CD4-positive, alpha-beta T cell treated with Interleukin-10 for 1 hour (primary cell): Measurements from ENCODE around the gene S100A7A.

ENCODE experiments used
- DNase-seq: peaks from one replicate; pipeline ENCODE4 v3.0.0-alpha.2; 2020

Gene S100A7A

DNA sequence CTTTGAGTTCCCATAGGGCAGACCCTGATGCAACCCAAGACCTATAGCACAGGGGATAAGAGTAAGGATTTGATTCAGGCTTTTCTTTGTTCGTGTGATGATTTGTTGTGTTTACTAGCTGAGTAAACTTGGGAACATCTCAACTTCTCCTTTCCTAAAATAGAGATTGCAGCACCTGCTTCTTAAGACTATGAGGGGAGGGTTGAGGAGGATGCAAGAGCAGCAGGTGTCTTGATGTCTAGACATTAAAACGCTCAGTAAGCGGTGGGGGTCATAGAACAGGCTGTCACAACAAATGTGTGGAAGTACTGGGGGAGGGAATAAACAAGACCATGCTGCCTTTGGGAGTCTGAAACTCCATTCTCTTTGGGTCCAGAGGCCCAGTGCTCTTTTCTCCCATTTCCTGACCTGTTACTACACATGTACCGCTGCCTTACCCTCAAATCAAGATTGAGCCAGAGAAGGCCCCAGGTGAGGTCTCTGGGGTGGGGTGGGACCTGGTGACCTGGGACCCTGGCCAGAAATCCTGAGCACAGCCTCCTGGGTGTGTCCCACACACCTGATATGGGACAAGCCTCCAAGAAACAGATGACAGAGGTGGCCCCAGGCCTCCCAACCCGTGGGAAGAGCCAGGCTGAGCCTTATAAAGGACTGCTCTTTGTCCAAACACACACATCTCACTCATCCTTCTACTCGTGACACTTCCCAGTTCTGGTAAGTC lies at the start of gene S100A7A:
Gene S100A7A (plus strand): TSS at position 671 of the 721 bp plus-strand sequence. CDS start 1,563 bp downstream, outside the sequence.
- no peak for DNase-seq

DNA sequence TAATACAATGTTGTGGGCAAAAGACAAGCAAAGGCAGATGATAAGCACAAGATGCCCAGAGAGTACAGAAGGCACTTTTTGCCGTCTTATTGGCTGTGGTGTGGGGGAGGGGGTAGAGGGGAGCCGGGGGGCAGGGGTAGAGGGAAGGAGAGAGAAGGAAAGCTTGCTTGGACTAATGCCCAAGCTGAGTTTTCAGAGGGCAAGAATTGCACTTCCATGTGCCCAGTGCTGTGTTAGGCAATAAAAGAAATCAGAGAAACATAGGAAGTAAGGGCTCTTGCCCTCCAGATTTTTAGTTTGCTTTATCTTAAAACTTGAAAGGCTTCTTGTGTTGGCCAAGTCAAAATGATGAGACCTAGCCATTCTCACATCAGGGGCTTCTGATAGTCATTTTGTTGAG lies 49.2 kb upstream of the S100A7A start:
- no peak for DNase-seq

DNA sequence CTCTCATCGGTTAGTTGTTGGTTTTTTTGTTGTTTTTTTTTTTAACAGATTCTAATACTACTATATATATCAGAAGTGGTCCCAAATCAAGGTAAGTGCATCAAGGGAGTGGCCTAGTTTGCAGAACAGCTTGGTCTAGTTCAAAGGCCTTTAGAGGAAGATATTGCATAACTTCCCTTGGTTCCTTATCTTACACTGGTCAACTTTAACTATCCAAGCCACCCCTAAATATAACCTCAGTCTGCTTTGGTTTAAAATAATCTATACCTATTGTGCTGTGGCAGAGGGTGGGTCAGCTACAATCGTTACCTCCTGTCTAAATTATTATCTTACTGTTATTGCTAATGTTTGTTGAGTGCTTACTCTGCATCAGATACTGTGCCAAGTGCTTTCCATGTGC lies 47.8 kb upstream of the S100A7A start:
- no peak for DNase-seq

DNA sequence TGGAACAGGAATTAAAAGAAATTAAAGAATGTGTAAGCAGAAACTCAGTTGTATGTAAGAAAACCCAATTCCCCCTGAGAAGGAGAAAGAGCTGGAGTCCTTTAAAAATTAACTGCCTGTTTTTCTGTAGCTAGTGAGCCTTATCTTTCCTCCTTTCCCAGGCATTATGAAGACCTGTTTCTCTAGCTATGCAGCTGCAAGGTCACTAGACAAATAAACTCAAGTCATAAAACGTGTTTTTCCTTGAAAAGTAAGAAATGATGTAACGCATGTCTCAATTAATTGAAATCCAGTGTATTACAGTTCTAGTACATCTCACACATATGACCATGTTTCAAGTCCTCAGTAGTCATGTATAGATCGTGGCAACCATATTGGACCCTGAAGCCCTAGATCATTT lies 46.2 kb upstream of the S100A7A start:
- no peak for DNase-seq

DNA sequence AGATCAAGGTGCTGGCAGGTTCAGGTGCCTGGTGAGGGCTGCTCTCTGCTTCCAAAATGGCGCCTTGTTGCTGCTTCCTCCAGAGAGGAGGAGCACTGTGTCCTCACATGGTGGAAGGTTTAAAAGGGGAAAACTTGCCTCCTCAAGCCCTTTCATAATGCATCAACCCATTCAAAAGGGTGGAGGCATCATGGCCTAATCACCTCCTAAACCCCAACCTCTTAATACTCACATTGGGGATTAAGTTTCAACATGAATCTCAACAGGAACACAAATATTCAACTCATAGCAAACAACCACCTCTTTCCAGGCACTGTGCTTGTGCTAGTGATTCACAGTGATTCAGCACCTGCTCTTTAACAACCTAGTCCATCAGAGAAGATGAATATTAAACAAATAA lies 45.1 kb upstream of the S100A7A start:
- no peak for DNase-seq

DNA sequence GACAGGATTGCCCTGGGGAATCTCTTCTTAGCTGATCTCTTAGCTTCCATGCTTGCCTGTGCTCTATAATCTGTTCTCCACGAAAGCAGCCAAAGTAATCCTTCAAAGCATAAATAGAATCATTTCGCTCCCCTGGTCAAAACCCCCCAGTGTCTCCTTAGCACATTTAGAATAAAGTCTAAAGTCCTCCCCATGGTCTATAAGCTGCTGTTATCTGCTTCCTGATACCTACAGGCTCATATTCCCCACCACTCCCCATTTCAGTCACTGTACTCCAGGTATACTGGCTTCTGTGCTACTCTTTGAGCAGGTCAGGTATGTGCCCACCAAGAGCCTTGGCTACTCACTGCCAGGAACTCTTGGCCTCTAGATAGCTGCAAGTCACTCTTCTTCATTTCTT lies 43.7 kb upstream of the S100A7A start:
- DNase-seq: no peak

DNA sequence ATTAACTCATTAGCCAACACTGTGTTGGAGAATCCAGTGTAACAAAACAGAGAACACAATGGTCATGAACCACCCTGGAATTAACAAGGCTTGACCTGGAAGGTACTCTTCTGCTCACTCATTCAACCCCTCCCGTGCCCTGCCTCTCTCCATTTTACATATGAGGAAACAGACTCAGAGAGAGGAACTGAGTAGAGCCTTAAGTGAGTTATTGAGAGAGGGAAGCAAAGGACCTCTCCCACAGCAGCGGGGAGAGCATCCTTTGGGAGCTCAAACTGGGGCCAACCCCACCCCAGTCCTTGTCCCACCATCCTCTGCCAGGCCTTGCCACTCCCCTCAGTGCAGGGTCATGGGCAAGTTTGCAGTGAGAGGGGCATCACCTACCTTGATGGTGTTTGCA lies 42.2 kb upstream of the S100A7A start:
- DNase-seq: no peak

DNA sequence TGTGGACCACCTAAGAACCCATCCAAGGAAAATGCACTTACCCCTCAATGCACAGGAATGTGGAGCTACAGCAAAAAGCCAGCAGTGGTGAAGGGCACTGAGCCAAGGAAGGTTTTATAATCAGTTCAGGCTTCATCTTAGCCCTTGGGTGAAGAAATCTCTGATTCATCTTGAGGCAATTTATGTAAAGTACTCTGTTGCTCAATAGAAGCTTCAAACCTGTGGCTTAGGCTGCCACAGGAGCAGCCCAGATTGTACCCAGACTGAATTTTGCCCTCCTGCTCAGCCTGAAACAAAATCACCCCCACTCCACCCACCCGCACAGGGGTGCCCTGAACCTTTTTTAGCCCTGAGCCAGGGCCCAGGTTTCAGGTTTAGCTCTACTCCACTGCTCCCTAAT lies 40.8 kb upstream of the S100A7A start, which contains the start of gene S100A12:
Gene S100A12 (minus strand): TSS at position 111 of the 400 bp plus-strand sequence. CDS start 1,029 bp downstream, outside the sequence.
- DNase-seq: no peak

DNA sequence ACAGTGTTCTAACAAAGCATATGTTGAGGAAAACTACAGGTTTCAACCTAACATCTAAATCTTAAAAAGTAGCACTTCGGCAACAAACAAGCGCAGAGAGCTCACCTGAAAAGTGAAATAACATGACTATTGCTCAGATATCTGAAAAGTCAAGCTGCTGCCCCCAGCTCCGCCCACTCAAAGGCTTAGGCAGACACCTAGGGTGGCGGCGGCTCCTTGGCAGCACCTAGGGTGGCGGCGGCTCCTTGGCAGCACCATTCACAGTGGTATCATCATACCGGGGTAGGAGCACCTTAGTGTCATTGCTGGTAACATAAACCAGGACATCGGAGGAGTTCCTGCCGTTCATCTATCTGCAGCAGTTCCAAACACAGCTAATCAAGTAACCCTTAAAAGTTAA lies 36.7 kb upstream of the S100A7A start:
- no peak for DNase-seq

DNA sequence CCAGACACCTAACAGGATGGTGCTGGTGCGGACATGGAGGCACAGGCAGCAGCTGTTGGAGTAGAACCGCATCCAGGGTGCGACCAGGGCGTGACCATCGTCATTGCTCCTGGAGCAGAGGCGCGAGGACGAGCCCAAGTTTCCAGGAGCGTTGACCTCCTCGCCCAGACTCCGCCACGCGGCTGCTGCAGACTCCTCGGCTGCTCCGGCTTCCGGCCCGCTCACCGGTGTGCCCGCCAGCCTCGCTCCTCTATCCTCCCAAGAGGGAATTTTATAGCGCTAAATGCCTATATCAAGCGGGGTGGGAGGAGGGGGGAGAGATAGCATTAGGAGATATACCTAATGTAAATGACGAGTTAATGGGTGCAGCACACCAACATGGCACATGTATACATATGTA lies 35.6 kb upstream of the S100A7A start:
- DNase-seq: no peak

DNA sequence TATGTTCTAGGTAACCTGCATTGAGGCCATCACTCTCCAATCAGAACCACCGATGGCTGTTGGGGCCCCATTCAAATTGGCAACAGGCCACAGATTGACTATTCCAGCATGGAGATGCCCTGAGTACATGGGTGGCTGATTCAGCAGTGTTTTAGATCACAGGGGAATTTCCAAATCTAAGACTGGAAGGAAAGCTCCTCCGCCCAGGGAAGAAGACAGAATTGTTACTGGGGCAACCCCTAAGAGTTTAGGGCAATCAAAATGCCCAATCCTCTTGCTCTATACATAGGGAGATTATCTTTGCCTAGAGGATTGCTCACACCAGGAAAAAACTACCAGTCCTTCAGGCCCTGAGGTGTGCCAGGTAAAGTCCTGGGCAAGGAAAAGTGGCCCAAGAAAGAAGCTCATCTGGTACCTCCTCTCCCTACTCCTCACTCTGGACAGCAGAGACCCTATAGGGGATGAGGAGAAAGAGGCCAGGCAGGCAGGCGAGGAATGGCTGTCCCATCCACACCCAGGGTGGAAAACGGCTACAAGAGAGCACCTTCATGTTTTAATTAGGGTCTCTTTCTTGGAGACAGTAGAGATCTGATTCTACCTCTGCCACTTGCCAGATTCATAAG lies 31.3 kb upstream of the S100A7A start:
- no peak for DNase-seq

DNA sequence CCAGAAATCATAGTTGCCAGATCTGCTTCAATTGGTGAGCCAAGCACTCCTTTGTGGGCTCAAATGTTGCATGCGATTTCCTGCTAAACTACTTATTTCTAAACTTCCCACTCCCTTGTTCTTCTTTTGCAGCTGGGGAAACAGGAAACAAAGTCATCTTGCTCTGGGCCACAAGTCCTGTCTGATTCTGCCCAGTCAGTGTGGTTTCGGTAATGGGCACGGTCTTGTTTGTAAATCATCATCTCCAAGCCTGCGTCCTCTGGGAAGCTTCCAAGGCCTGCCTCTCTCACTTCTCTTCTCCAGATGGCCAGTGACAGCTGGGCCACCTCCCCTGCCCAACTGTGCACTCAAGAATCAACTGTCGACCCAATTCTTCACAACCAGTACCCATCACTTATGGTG lies 29.8 kb upstream of the S100A7A start:
- DNase-seq: no peak

DNA sequence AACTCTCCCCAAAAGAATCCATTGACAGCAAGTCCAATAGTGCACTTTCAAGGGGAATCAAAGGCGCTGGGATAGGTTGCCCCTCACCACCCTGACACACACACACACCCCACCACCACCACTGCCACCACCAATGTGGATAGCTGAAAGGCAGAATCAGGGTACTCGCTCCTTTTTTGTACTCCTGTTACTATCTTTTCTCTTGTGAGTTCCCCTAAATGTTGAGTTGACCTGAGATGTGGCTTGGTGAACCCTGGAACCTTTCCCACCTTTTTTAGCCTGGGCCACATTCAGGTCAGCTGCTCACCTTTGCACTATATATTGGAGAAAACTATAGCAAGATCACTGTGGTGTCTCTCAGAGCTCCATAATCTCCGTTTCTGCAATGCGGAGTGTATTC lies 29.3 kb upstream of the S100A7A start:
- DNase-seq: no peak

DNA sequence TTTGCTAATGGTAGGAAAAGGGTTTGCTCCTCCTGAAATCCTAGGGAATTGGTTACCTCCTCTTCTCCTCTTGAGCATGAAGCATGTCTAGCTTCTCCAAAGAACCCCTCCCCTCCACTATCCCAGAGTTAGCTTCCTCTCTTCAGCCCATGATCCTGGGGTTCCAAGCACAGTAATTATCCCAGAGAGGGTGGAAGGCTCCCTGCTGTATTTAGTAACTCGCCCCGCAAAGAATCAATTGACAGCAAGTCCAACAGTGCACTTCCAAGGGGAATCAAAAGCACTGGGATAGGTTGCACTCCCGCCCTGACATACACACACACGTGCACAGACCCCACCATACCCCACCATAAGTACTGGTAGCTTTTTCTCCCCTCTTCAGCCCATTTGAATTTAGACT lies 28.5 kb upstream of the S100A7A start:
- DNase-seq: no peak

DNA sequence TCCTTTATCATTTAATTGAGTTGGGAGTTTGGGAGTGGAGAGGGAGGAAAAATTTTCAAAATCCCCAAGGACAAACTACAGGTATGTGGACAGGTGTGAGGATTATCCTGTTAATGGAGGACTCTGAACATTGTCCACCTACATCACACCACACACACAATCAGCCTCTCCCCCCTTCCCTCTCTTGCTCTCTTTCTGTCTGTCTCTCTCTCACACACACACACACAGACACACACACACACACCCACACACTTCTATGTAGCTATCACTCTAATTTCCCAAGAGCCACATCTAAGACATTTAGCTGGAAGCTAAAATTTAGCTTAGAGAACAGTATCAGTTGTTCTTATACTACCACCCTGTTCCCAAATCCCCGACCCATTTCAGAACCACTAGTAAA lies 26.9 kb upstream of the S100A7A start:
- no peak for DNase-seq

DNA sequence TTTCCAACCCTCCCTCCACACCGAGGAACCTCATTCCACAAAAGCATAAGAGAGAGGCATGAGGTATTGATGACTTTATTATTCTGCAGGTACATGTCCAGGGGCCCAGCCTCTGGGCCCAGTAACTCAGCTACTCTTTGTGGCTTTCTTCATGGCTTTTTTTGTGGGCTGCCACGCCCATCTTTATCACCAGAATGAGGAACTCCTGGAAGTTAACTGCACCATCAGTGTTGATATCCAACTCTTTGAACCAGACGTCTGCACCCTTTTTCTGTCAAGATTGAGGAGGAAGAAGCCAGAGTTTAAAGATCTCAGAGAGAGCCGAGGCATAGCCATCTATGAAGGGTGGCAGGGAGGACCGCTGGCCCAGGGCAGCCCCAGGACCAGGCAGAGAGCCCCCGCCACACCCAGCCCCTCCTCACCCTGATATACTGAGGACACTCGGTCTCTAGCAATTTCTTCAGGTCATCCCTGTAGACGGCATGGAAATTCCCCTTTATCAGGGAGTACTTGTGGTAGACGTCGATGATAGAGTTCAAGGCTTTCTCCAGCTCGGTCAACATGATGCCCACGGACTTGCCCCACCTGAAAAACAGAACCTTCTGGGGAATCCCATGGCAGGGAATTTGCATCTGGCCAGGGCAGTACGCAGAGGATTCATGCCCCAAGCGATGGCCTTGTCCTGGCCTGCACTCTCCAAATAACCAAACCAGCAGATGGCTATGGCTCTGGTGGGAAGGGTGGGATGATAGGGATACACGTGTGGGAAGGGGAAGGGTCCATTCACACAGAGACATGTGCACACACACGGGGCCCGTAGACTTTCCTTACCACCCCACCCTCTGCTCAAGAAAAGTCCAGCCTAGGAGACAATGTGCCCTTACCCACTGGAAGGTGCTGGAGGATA lies 26.1 kb upstream of the S100A7A start:
- no peak for DNase-seq

DNA sequence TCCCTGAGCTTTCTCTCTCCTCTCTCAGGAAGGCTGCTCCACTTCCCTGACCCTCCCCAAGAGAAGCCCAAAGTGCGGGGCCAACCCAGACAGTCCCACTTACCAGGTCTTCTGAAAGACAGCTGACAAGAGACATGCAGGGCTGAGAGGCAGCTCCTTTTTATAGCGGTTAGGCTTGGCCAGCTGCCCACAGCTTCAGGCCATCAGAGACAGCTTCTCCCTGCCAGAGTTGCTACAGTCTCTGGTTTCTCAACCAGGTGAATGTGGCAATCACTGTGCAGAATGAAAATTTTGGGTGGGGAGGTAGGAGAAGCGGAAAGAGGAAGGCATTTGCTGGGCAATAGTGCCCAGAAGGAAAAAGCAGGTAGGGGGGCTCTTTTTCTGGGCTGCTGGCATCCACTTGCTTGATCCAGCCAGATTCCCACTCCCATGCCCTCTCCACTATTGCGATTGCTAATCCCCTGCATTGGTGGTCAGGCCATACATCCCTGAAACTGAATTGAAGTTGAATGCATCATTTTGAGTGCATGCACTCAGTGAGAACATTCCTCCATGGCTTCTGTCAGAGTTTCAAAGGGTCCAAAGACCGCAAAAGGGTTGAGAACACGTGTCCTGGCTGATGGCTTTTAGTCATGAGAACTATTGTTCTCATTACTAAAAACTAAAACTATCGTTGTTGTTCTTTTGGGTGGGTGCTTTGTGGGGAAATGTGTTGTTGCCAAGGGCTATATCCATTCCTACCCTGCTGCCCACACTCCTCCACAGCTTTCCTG lies 25.2 kb upstream of the S100A7A start, which contains the start of gene S100A8:
Gene S100A8 (minus strand): TSS at position 136 of the 773 bp plus-strand sequence. CDS start 538 bp downstream, outside the sequence.
- DNase-seq: no peak

DNA sequence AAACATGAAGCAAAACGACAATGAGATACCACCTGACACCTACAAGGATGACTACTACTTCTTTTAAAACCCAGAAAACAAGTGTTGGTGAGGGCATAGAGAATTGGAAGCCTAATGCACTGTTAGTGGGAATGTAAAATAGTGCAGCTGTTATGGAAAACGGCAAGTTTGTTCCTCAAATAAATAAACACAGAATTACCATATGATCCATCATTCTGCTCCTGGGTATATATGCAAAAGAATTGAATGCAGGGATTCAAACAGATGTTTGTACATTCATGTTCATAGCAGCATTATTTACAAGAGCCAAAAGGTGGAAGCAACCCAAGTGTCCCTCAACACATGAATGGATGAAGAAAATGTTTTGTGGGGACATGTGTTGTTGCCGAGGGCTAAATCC lies 24.1 kb upstream of the S100A7A start:
- no peak for DNase-seq

DNA sequence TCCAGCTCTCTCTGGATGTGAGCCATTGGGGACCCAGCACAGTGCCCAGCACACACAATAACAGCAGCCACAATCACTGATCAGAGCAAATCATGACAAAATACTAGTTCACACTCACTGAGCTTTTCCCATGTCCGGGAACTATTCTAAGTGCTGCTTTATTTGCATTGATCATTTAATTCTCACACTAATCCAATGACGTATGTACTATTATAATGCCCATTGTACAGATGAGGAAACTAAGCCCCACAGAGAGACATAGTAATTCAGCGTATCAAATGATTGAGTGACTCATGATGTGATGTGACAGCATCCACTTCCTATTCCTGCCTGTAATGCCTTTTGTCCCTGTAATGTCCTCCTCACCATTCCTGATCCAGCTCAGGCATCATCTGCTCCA lies 23.5 kb upstream of the S100A7A start:
- DNase-seq: no peak

DNA sequence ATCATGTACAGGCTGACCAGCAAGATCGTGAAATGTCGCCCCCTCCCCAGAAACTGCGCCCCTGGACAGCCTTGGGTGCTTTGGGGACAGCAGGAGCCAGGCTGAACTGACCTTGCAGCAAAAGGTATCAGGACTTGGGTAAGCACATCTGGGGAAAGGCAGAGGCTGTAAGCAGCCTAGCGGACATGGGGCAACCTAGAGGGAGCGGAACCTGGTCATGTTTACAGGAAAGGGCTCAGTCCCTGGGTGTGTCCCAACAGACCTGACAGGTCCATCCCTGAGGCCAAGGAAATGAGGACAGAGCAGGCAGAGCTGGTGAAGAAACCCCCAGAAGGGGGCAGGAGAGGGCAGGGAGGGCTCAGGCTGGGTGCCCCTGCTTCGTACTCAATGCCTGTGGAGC lies 22.4 kb upstream of the S100A7A start:
- no peak for DNase-seq

DNA sequence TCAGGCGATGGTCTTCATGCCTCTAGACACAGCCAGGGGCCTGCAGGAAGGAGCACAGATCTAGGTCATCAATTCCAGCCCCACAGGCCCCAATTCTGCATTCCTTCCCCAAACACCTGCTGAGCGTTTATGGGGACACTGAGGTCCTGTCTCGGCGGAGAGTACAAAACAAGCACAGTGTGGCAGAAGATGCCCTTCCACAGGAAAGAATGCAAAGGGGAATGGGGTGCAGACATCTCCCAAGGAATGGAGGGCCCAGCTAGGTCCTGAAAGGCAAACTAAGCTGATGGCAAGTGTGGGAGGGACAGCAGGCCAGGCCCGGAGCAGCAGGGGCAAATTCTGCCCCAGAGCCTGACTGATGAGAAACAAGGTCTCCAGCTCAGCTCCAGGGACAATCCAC lies 21.9 kb upstream of the S100A7A start:
- no peak for DNase-seq

DNA sequence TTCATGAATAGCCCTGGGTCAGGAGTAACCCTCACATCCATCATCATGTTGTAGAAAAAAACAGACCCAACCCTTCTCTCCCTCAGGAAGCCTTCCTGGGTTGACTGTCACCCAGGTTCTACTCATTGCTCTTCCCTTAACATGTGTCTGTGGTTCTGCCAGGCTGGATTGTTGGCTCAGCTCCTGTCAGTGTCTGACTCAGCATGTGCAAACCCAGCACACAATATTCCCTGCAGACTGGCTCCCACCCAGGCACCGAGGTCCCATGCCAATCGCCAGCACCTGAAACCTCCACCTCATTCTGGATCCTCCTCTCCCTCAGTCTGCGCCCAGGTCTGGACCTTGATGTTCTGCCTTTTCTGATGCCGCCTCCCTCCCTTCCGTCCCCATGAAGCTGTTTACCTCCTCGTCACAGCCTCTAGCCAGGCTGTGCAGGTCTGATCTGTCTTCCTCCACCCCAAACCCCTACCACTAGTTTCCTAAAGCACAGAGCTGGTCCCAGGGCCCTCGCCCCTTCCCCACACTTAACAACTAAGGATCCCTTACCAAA lies 21.1 kb upstream of the S100A7A start:
- DNase-seq: no peak
